Stomach (tissue), 4 donors: Measurements from ENCODE around the gene CRIP2.

Experiments
- EP300 ChIP-seq: sonication (generic); formaldehyde crosslinking; IDR thresholded peaks from one replicate; pipeline ENCODE4 v1.6.1; 2017; ENCODE audit warnings: antibody characterized with exemption
- POLR2A ChIP-seq, 4 donors: fragments of 450-650 bp; IDR thresholded peaks; one replicate each; pipeline ENCODE4 v1.6.1; 2016; ENCODE audit warnings: antibody characterized with exemption in 4 of 4, control low read depth in 2 of 4, mild to moderate bottlenecking in 1 of 4, moderate library complexity in 1 of 4
- TF ChIP-seq, protein P1 (sequence below), 7 experiments: fragments of 450-650 bp in 4 of 7; fragments of 200-600 bp in 3 of 7; sonication (generic) in 3 of 7; IDR thresholded peaks; one replicate each; pipeline ENCODE4 v1.5.1; 2016 to 2019; ENCODE audit warnings: antibody characterized with exemption in 7 of 7, control low read depth in 2 of 7, mild to moderate bottlenecking in 1 of 7

- TF ChIP-seq POLR2A (IDR thresholded peaks at IDR 0.05), result no peak
- TF ChIP-seq, protein P1, sequence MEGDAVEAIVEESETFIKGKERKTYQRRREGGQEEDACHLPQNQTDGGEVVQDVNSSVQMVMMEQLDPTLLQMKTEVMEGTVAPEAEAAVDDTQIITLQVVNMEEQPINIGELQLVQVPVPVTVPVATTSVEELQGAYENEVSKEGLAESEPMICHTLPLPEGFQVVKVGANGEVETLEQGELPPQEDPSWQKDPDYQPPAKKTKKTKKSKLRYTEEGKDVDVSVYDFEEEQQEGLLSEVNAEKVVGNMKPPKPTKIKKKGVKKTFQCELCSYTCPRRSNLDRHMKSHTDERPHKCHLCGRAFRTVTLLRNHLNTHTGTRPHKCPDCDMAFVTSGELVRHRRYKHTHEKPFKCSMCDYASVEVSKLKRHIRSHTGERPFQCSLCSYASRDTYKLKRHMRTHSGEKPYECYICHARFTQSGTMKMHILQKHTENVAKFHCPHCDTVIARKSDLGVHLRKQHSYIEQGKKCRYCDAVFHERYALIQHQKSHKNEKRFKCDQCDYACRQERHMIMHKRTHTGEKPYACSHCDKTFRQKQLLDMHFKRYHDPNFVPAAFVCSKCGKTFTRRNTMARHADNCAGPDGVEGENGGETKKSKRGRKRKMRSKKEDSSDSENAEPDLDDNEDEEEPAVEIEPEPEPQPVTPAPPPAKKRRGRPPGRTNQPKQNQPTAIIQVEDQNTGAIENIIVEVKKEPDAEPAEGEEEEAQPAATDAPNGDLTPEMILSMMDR (IDR thresholded peaks at IDR 0.05), result no peak
- TF ChIP-seq EP300, result no peak
Observed at GRCh38 chr14:105497671-105498429, 23.2 kb downstream of the CRIP2 start.
